ENCODE results near the gene COL6A2. TPM values are rescaled to one million over a fixed set of nuclear protein-coding genes. Genes with fewer than 3 reads are reported as not detected.

Gene COL6A2
- total and polyA plus RNA-seq, 10 of the 15 experiments (the other 5 are each of a cell fraction or from before 2014, with no cell fraction given): 0.16 to 1.3 (median 0.34) TPM; not detected in 7

DNA sequence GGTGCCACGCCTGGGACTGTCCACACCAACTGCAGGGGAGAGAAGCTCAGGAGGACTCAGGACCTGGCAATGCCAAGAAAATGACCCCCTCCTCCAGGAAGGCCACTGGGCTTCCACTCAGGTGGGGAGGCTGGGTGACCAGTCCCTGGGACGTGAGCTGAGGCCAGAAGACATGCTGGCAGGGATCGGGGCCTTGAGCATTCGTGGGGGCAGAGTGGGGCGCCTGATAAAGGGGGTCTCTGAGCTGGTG is 15.3 kb upstream of the COL6A2 start:
- in situ Hi-C loops (cut with MboI): no loop called here

More for the DNA sequence above, 15.3 kb upstream of the COL6A2 start:
- 51% methylated on average over 4 of the region's 5 CpGs for WGBS (ENCODE audit: insufficient coverage, insufficient replicate concordance, low lambda C conversion rate, missing lambda C conversion rate)
- Histone ChIP-seq H3K9ac (ENCODE audit: control insufficient read depth, insufficient read depth, low read length) (no peak overlapping the region), H4K20me1 (ENCODE audit: control insufficient read depth, insufficient read depth) (no peaks in the 10 kb centered on the region), H3K27me3 (replicated peaks in 1 of 2; ENCODE audit: control insufficient read depth in 2 of 2, insufficient read depth in 2 of 2, low read length in 1 of 2) (no peaks in the 10 kb centered on the region), H3K79me2 (ENCODE audit: control insufficient read depth, insufficient read depth, low read length) (no peaks in the 10 kb centered on the region), H3K27ac (ENCODE audit: control insufficient read depth, insufficient read depth) (no peak overlapping the region), H3K9me3 (replicated peaks; ENCODE audit: control insufficient read depth, insufficient read depth, low read length) (no peaks in the 10 kb centered on the region; the same call in 2 of the 3 replicates), H2AFZ (ENCODE audit: control insufficient read depth, low read depth, low read length) (no peak overlapping the region), H3K4me1 (ENCODE audit: control insufficient read depth, insufficient read depth, low read length) (no peaks in the 10 kb centered on the region), H3K4me3 (no peak overlapping the region), H3K36me3 (ENCODE audit: control insufficient read depth in 2 of 2, insufficient read depth in 2 of 2, low read length in 1 of 2) (no peaks in the 10 kb centered on the region), H3K4me2 (ENCODE audit: control insufficient read depth, insufficient read depth) (no peak overlapping the region)
- TF ChIP-seq RUNX3 (IDR thresholded peaks at IDR 0.05; ENCODE audit: low read length) (no peak), POLR2AphosphoS2 (IDR thresholded peaks at IDR 0.05; ENCODE audit: low read depth, low read length) (no peak), MXI1 (IDR thresholded peaks at IDR 0.05; ENCODE audit: low read depth, low read length) (no peak), FOS (IDR thresholded peaks at IDR 0.05; ENCODE audit: borderline replicate concordance, extremely low read depth, insufficient read length) (no peak), MTA3 (IDR thresholded peaks at IDR 0.05; ENCODE audit: borderline replicate concordance, low read length) (no peak), FOXK2 (IDR thresholded peaks at IDR 0.05) (no peak), SMAD1 (IDR thresholded peaks at IDR 0.05; ENCODE audit: low read depth, partially characterized antibody) (no peak)
- TF ChIP-seq, protein P1, sequence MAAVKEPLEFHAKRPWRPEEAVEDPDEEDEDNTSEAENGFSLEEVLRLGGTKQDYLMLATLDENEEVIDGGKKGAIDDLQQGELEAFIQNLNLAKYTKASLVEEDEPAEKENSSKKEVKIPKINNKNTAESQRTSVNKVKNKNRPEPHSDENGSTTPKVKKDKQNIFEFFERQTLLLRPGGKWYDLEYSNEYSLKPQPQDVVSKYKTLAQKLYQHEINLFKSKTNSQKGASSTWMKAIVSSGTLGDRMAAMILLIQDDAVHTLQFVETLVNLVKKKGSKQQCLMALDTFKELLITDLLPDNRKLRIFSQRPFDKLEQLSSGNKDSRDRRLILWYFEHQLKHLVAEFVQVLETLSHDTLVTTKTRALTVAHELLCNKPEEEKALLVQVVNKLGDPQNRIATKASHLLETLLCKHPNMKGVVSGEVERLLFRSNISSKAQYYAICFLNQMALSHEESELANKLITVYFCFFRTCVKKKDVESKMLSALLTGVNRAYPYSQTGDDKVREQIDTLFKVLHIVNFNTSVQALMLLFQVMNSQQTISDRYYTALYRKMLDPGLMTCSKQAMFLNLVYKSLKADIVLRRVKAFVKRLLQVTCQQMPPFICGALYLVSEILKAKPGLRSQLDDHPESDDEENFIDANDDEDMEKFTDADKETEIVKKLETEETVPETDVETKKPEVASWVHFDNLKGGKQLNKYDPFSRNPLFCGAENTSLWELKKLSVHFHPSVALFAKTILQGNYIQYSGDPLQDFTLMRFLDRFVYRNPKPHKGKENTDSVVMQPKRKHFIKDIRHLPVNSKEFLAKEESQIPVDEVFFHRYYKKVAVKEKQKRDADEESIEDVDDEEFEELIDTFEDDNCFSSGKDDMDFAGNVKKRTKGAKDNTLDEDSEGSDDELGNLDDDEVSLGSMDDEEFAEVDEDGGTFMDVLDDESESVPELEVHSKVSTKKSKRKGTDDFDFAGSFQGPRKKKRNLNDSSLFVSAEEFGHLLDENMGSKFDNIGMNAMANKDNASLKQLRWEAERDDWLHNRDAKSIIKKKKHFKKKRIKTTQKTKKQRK (IDR thresholded peaks at IDR 0.05; ENCODE audit: low read depth, low read length): no peak
- TF ChIP-seq, protein P2, sequence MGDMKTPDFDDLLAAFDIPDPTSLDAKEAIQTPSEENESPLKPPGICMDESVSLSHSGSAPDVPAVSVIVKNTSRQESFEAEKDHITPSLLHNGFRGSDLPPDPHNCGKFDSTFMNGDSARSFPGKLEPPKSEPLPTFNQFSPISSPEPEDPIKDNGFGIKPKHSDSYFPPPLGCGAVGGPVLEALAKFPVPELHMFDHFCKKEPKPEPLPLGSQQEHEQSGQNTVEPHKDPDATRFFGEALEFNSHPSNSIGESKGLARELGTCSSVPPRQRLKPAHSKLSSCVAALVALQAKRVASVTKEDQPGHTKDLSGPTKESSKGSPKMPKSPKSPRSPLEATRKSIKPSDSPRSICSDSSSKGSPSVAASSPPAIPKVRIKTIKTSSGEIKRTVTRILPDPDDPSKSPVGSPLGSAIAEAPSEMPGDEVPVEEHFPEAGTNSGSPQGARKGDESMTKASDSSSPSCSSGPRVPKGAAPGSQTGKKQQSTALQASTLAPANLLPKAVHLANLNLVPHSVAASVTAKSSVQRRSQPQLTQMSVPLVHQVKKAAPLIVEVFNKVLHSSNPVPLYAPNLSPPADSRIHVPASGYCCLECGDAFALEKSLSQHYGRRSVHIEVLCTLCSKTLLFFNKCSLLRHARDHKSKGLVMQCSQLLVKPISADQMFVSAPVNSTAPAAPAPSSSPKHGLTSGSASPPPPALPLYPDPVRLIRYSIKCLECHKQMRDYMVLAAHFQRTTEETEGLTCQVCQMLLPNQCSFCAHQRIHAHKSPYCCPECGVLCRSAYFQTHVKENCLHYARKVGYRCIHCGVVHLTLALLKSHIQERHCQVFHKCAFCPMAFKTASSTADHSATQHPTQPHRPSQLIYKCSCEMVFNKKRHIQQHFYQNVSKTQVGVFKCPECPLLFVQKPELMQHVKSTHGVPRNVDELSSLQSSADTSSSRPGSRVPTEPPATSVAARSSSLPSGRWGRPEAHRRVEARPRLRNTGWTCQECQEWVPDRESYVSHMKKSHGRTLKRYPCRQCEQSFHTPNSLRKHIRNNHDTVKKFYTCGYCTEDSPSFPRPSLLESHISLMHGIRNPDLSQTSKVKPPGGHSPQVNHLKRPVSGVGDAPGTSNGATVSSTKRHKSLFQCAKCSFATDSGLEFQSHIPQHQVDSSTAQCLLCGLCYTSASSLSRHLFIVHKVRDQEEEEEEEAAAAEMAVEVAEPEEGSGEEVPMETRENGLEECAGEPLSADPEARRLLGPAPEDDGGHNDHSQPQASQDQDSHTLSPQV (IDR thresholded peaks at IDR 0.05): no peak
- TF ChIP-seq, protein P3, sequence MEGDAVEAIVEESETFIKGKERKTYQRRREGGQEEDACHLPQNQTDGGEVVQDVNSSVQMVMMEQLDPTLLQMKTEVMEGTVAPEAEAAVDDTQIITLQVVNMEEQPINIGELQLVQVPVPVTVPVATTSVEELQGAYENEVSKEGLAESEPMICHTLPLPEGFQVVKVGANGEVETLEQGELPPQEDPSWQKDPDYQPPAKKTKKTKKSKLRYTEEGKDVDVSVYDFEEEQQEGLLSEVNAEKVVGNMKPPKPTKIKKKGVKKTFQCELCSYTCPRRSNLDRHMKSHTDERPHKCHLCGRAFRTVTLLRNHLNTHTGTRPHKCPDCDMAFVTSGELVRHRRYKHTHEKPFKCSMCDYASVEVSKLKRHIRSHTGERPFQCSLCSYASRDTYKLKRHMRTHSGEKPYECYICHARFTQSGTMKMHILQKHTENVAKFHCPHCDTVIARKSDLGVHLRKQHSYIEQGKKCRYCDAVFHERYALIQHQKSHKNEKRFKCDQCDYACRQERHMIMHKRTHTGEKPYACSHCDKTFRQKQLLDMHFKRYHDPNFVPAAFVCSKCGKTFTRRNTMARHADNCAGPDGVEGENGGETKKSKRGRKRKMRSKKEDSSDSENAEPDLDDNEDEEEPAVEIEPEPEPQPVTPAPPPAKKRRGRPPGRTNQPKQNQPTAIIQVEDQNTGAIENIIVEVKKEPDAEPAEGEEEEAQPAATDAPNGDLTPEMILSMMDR (IDR thresholded peaks at IDR 0.05 in 2 of 3, conservative IDR thresholded peaks at IDR 0.05 in 1 of 3; ENCODE audit: control insufficient read depth in 2 of 3, extremely low read depth in 1 of 3, insufficient read depth in 1 of 3, low read depth in 3 of 3, low read length in 3 of 3): no peak
- intact Hi-C loops (cut with micrococcal nuclease; ENCODE audit: unreplicated experiment): no loop called here
- ChIA-PET POLR2A (interaction anchor here (0.6 kb wide), 1 partner anchor 9 kb away, joined by 3 read pairs; no protein-coding TSS in a partner anchor), RAD21 (ENCODE audit: unreplicated experiment) (no interaction called here), SMC1A (ENCODE audit: uncharacterized antibody, unreplicated experiment) (no interaction called here), CTCF (no interaction called here)
- no peak for DNase-seq (ENCODE audit: low read depth, low spot score)
- no TSS peak for BruUV-seq (replicated peaks)
- ATAC-seq: no peak
- FAIRE-seq: no peak
